H1 (cell line): ENCODE data around the gene SYNE4. TPM values are rescaled to one million over a fixed set of nuclear protein-coding genes. Genes with fewer than 3 reads are reported as not detected.
A peak's percentile ranks its signal among the peaks of the same experiment; 100 is the strongest.

Experiments
- CHD2 ChIP-seq: IDR thresholded peaks from 2 replicates; pipeline ENCODE4 v1.6.1; 2012; ENCODE audit warnings: low read length, improper control_type of control experiment
- CHD7 ChIP-seq: fragments of 300-600 bp; sonication (generic); IDR thresholded peaks from 2 replicates; pipeline ENCODE4 v1.7.1; 2012; ENCODE audit warnings: low read length, moderate library complexity, mild to moderate bottlenecking, inconsistent platforms; ENCODE audit not compliant: insufficient replicate concordance
- JUND ChIP-seq: IDR thresholded peaks from 2 replicates; pipeline ENCODE4 v1.6.1; 2011; ENCODE audit warnings: mild to moderate bottlenecking, improper control_type of control experiment, low read length
- POLR2A ChIP-seq, 2 experiments: IDR thresholded peaks; 1 replicate in 1 of 2; 2 replicates in 1 of 2; pipeline ENCODE4 v1.6.1; 2011; ENCODE audit warnings: low read depth in 2 of 2, low read length in 2 of 2, mild to moderate bottlenecking in 2 of 2; ENCODE audit errors: control extremely low read depth in 1 of 2
- RNF2 ChIP-seq: fragments of 200-900, 300-1000 bp; sonication (generic); IDR thresholded peaks from 2 replicates; pipeline ENCODE4 v1.7.1; 2016; ENCODE audit warnings: borderline replicate concordance, low read depth, mild to moderate bottlenecking, antibody characterized with exemption, low read length; ENCODE audit not compliant: poor library complexity, severe bottlenecking; ENCODE audit errors: missing control alignments
- SAP30 ChIP-seq: fragments of 300-600 bp; sonication (generic); IDR thresholded peaks from 2 replicates; pipeline ENCODE4 v1.7.1; 2012; ENCODE audit warnings: low read length, moderate library complexity, mild to moderate bottlenecking, inconsistent platforms; ENCODE audit not compliant: insufficient read depth, insufficient replicate concordance
- SP1 ChIP-seq: IDR thresholded peaks from 2 replicates; pipeline ENCODE4 v1.6.1; 2011; ENCODE audit warnings: low read depth, low read length
- TAF1 ChIP-seq: IDR thresholded peaks from 2 replicates; pipeline ENCODE4 v1.6.1; 2011; ENCODE audit warnings: mild to moderate bottlenecking, low read depth, low read length
- TEAD4 ChIP-seq: IDR thresholded peaks from 2 replicates; pipeline ENCODE4 v1.6.1; 2012; ENCODE audit warnings: low read depth, low read length, inconsistent platforms, mixed read lengths
- polyA plus RNA-seq, 7 experiments: library from polyadenylated mRNA; depleted of rRNA in 3 of 7; stranded (reverse) in 5 of 7; unstranded in 2 of 7; fragments of >200 nt in 5 of 7; fragments of 200-250 nt in 2 of 7; gene quantifications; 1 replicate in 5 of 7; 2 replicates in 1 of 7; 4 replicates in 1 of 7; pipeline versions ENCODE4 v1.2.1 to v1.2.3, GENCODE V29; 2011 to 2013; ENCODE audit warnings: missing spikeins in 2 of 7, mixed read lengths in 2 of 7
- total RNA-seq: library from RNA; stranded (reverse); fragmentation: NEBNext Ultra II Directional; extraction: Animal tissue kit (Norgen Biotek cat#: 25700); gene quantifications from 2 replicates; pipeline ENCODE4 v1.2.1, GENCODE V29; 2021

The SYNE4 gene
- total and polyA plus RNA-seq, 2 of the 8 experiments (the other 6 are each of a cell fraction or from before 2014, with no cell fraction given), result 20.8 to 22.6 TPM

GRCh38 chr19:35995048-35995993, 13.3 kb downstream of the SYNE4 start, which contains the start of gene SDHAF1 (continued):
- no peak for TF ChIP-seq JUND
- TF ChIP-seq TEAD4, result no peak
- TF ChIP-seq RNF2, result no peak
- 0 out of 2 replicates have a peak, but pooled peaks have one; percentile 51 for TF ChIP-seq TAF1
- TF ChIP-seq CHD7, result no peak
- TF ChIP-seq CHD2, result 0 out of 2 replicates have a peak, but pooled peaks have one; percentile 45
- no peak for TF ChIP-seq POLR2A (IDR thresholded peaks at IDR 0.05; ENCODE audit: control extremely low read depth in 1 of 2, low read depth in 2 of 2, low read length in 2 of 2)
- TF ChIP-seq SAP30, result peak; percentile 54
- TF ChIP-seq SP1, result peak; percentile 51; the same call in 1 of the 2 replicates
